Heart left ventricle (tissue), 13 donors: Measurements from ENCODE around the gene OIT3.

Experiments
- POLR2A ChIP-seq, 2 donors: fragments of 450-650 bp; IDR thresholded peaks; one replicate each; pipeline ENCODE4 v1.6.1; 2017; ENCODE audit warnings: antibody characterized with exemption in 2 of 2, mild to moderate bottlenecking in 2 of 2, moderate library complexity in 2 of 2
- TF ChIP-seq, protein P1 (sequence below), 12 donors: fragments of 200-600 bp; sonication (generic) in 4 of 12; IDR thresholded peaks; one replicate each; pipeline versions ENCODE4 v1.5.0 to v1.8.0; 2018 to 2022; ENCODE audit warnings: antibody characterized with exemption in 12 of 12, mild to moderate bottlenecking in 5 of 12
- donor health status: ischemic (EF 13 %, LVEDD 7.1; RV severe dilation, severe dysfunction).
- donor health status: DM: no; HTN: yes; CAD: no.
- donor health status: DM: no; HTN: no; CAD: no.
- donor health status: ischemic (EF 25% LVEDD 6.9; RV normal size, moderate dysfunction).
- donor health status: ischemic (EF 25% LVEDD 5.7; RV mildly dilated, moderate dysfunction).
- donor health status: ischemic (EF 35%, LVEDD 5.7; RV mildly dilated, moderate dysfunction).
- donor health status: nonischemic (EF 11% LVEDD 7.7; RV severe dilation, severe dysfunction).
- donor health status: DM: yes; HTN: yes; CAD: no.
- donor health status: PGD.
- donor health status: ischemic (EF 29% LVEDD 5.4; RV normal size, mild dysfunction).
- donor health status: nonischemic (EF 23%, LVEDD 6.1; RV moderate dilation, normal function).

DNA sequence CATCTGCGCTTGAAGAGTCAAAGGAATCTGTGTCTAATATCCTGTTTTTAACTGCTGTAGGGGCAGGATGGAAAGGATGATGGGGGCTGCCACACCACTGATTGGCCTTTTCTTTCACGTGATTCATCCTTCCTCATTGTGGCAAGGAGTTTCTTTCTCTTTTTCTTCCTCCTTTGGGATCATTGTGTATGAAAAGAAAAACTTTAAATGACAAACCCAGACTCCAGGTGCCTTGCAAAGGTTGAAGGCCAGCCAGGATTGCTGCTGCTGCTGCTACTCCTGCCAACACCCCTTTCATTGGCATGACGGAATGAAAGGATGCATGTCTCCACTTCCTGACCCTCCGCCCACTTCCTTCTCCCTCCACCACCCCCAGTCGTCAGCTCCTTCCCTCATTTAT lies 6.5 kb upstream of the OIT3 start:
- no peak for TF ChIP-seq POLR2A (IDR thresholded peaks at IDR 0.05)
- TF ChIP-seq, protein P1, sequence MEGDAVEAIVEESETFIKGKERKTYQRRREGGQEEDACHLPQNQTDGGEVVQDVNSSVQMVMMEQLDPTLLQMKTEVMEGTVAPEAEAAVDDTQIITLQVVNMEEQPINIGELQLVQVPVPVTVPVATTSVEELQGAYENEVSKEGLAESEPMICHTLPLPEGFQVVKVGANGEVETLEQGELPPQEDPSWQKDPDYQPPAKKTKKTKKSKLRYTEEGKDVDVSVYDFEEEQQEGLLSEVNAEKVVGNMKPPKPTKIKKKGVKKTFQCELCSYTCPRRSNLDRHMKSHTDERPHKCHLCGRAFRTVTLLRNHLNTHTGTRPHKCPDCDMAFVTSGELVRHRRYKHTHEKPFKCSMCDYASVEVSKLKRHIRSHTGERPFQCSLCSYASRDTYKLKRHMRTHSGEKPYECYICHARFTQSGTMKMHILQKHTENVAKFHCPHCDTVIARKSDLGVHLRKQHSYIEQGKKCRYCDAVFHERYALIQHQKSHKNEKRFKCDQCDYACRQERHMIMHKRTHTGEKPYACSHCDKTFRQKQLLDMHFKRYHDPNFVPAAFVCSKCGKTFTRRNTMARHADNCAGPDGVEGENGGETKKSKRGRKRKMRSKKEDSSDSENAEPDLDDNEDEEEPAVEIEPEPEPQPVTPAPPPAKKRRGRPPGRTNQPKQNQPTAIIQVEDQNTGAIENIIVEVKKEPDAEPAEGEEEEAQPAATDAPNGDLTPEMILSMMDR (IDR thresholded peaks at IDR 0.05), result no peak
